Stimulated activated CD4-positive, alpha-beta T cell treated with anti-CD3 and anti-CD28 coated beads, Interleukin-12 subunit alpha, Interleukin-12 subunit beta, amount 100 ng/mL, for 4 hours (primary cell): Measurements from ENCODE around the gene CCDC152.

Source experiments
- DNase-seq: peaks from one replicate; pipeline ENCODE4 v3.0.0-alpha.2; 2020

CCDC152 gene

DNA sequence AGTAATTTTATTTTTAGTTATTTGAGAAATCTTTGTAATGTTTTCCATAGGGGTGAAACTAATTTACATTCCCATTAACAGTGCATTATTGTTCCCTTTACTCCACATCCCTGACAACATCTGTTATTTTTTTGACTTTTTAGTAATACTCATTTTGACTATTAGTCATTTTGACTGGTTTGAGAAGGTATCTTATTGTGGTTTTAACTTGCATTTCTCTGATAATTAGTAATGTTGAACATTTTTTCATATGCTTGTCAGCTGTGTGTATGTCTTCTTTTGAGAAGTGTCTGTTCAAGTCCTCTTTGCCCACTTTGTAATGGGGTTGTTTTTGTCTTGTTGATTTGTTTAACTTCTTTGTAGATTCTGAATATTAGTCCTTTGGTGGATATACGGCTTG lies 27.5 kb downstream of the CCDC152 start:
- no peak for DNase-seq

DNA sequence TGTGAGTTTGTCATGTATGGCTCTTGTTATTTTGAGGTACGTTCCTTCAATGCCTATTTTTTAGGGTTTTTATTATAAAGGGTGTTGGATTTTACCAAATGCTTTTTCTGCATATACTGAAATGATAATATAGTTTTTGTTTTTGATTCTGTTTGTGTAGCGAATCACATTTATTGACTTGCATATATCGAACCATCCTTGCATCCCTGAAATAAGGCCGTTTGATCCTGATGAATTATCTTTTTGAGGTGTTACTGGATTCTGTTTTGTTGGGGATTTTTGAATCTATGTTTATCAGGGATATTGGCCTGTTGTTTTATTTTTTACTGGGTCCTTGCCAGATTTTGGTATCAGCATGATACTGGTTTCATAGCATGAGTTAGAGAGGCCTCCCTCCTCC lies 29.1 kb downstream of the CCDC152 start:
- DNase-seq = no peak

DNA sequence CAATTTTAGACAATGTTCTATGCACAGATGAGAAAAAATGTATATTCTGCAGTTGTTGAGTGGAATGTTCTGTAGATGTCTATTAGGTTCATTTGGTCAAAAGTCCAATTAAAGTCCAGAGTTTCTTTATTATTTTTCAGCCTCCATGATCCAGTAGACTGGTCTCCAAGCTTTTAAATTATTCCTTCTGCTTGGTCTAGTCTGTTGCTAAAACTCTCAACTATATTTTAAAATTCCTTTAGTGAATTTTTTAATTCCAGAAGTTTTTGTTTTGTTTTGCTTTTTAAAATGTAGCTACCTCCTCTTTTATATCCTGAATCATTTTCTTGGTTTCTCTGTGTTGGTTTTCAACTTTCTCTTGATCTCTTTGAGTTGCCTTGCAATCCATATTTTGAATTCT lies 30.5 kb downstream of the CCDC152 start:
- DNase-seq = no peak

DNA sequence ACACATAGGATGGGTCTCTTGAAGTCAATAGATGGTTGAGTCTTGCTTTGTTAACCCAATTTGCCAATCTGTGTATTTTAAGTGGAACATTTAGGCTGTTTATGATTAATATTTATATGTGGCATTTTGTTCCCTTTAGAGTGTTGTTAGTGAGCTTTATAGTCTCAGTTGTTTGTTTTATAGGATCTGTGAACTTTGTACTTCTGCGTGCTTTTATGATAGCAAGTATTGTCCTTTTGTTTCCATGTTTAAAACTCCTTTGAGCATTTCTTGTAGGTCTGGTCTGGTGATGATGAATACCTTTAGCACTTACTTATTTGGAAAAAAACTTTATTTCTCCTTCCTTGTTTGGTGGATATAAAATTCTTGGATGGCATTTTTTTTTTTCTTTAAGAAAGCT lies 31.2 kb downstream of the CCDC152 start:
- no peak for DNase-seq

DNA sequence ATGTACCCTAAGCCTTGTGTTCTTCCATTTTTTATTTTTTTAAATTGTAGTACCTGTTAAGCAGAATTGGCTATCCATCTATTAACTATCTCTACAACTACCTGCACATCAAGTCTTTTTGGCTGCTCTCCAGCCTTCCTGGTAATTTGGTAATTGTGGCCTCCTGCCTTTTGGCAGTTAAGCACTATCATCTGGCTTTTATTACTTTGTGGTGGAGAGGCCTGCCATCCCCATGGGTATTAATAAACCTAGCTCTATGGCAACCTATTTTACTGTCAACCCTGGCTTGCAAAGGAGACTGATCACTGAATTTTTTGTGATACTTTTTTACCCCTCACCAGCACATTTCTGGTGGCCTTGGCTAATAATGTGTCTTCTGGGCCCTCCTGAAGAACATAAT lies 34.5 kb downstream of the CCDC152 start:
- DNase-seq = no peak

DNA sequence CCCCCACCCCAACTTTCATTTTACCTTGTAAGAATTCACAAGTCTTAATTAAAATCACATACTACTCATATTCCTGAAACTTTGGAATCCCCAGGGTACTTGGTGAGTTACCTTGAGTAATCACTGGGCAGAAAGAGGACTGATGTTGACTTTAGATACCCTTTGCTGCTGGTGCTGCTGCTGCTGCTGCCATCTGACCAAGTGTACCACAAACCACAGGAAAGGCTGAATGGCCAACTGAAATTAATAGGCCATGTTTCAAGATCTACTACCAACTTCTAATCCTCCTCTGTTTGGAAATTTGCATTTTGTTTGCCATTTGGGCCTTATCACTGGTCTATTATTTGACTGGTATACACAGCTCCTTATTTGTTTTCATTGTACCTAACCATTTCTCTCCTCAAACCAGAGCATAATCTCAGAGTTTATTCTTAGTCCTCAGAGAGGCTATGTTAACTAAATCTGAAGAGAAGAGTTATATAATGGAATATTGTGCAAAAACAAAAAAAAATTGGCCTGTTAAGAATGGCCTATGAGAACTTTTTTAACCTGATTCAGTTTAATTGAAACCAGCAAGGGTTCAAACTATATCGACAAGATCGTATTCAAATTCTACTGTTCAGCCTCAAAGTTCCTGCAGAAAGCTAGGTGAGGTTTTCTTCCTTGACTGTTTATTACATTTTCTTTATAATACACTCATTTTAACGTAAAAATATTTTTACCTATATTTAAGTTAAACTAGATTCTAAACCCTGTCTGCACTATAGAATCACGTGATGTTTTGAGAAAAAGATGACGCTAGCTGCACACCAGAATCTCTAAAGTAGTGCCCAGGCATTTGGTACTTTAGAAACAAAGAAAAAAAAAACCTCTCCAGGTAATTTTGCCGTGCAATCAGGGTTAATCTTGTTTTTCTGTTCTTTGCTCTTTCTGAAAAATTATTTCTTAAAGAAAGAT lies 41.9 kb downstream of the CCDC152 start:
- no peak for DNase-seq

DNA sequence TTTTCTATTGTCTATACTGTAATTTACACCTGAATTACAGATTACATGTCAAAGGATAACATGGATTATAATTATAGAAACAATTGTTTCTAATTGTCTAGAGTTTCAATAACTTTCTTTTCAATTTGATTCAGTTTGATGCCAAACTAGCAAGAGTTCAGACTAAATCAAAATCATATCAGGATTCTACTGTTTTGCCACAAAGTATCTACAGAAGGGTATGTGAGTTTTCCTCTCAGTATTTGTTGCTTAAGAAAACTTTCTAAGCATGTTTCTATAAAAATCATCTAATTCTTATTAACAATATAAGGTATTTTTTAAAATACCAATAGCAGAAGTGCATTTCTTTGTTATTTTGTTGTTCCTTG lies 42.6 kb downstream of the CCDC152 start:
- DNase-seq = no peak

DNA sequence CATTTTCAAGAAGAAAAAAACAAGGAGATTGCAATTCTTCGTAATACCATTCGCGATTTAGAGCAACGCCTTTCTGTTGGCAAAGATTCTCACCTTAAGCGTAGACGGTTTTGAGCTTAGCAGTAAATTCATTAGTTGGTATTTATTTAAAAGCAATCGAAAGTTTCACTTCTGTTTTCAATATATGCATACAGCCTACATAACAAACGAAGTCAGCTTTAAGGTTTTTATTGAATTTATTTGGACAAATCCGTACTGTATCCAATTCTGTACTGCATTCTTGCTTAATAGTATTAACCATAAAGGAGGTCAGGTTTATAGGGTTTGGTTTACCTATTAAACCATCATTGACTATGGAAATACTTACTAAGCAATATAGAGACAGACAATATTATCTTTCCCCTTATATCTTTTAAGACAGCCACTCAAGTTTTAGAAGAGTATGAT lies 43.1 kb downstream of the CCDC152 start:
- DNase-seq = no peak

DNA sequence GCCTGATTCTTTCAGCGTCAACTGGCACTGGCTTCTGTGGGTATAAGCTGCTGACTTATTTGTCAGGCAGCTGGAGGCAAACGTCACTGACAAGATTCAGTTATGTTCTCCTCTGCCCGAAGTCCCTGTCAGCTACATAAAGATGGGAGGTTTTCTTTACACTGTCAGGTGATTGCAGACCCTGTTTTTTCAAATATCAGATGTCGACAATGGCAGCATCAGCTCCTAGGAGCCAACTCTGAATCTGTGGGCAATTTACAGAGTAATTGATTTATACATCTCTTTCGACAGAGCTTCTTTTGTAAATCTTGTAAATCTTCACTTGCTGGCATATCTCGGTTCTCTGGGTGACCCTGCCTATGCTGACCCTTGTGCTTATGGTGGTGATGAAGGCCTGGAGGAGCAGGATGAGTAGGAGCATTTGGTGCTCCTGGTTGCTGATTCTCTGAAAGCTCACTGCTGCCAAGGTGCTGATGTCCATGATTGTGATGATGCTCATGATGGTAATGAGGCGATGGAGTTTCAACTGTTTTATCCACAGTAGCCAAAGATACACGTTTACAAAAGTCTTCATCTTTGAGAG lies 44.2 kb downstream of the CCDC152 start:
- no peak for DNase-seq

DNA sequence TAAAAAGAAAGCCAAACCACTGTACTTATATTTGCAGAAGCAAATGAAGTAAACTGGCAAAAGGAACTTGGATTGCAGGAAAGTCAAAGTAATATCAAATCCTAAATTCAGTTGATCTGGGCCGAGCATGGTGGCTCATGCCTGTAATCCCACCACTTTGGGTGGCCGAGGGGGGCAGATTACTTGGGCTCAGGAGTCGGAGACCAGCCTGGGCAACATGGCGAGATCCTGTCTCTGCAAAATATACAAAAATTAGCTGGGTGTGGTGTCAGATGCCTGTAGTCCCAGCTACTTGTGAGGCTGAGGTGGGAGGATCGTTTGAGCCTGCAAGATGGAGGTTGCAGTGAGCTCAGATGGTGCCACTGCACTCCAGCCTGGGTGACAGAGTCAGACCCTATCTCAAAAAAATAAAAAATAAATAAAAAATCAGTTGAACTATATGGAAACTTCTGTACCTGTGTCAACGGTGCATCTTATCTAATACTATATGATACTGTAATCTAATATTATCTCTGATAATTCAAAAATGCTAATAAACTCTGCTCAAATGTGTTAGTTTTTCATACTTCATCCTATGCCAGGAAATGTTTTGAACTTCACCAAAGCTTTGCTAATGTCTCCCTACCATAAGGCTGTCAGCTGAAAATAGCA lies 45.0 kb downstream of the CCDC152 start:
- no peak for DNase-seq

DNA sequence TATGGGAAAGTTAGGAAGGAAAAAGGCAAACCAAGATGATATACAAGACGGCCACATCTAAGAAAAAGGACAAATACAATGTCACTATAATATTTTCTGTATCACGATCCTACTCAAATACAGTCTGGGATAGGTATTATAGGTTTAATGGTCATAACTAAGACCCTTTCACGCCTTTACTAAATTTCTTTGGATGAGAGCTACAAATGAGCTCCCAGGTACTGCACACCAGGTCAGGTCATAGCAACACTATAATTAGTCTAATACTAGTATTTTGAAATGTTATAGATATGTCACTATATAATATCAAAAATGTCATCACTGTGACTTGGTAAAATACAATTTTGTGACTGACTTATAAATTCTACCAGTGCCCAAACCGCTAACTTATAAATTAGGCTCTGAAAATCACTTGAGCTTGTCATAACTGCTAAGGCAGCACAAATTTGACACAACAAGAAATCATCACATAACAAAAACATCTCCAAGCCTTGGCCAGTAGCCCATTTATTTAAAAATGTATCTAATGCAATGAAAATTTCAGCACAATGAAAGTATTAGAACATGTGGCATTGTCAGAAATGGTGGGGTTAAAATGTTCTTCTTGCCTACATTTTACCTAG lies 48.2 kb downstream of the CCDC152 start:
- DNase-seq = no peak

DNA sequence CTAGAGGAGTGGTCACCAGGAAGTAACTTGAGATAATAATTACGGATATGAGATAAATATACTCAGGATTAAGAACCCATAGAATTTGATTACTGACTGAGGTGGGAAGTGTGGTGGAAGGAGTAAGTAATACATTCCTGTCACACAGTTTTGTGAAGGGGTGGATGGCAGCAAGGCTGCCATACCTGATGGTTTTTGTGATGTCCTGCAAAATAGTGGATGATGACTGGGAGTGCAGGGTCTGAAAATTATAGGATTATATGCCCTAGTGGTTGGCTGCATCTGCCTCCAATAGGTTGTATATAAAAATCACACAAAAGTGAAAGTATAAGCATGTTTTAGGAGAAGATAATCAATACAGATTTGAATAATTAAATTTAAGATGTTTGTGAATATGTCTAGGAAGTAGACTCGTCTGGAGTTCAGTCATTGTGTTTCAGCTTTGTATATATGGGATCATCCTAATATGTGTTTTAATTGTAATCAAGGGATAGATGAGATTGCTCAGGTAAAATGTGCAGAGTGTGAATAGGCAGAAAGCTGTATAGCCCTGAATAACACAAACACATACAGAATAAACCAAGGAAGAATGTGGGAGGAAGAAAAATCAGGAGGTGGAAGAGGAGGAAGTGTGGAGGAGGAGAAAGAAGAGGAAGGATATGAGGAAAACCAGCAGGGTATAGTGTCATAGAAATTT lies 49.5 kb downstream of the CCDC152 start:
- DNase-seq = no peak

DNA sequence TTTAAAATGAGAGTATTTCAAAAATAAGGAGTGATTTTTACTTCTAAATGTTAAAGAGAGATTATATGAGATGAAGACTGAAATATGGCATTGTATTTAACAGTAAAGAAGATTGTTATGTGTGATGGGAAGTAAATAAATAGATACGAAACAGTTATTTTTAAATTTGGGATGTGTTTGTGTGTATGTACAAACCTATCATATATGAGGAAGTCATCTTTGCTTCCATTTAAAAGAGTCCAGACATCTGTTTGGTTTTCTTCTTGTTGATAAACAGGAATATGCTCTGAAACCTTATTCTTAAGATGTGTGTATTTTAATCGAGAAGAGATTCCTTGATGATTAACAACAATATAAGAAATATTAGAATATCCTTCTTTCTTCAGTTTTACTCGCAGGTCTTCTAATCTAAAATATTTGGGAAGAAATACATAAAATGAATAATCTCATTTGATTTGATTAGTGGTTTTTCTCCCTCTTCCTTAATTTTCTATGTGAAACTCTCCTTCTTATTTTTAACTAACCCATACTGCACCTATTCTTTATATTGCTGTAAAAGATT lies 50.2 kb downstream of the CCDC152 start:
- DNase-seq = no peak

DNA sequence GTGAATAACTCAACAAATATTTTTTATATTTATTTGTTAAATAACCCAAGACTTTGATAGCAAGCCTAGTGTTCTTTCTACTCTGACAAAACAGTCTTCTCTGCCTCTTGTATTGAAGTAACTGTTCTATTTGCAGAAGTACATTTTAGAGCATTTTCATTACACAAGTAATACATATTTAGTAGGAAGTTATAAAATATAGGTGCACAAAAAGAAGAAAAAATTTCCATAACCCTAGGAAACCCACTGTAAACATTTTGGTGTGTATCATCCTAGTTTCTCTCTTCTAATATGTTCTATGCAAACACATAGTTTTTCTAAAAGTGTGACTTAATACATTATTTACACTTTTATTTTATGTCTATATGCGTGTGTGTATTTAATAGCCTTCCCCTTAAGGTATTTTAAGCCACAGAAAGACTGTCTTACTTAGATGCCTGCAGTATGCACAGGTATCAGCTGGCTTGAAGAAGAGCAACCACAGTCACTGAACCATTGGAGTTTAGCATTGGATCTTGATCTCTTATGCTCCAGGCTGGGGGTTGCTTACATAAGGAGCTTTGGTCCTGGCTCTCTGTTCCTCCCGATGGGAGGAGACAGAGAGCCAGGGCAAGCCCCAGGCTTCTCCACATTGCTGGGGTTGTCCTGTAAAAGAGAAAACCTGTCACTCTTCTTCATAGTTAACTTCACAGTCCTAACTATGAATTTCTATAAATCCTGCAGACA lies 51.3 kb downstream of the CCDC152 start:
- no peak for DNase-seq

DNA sequence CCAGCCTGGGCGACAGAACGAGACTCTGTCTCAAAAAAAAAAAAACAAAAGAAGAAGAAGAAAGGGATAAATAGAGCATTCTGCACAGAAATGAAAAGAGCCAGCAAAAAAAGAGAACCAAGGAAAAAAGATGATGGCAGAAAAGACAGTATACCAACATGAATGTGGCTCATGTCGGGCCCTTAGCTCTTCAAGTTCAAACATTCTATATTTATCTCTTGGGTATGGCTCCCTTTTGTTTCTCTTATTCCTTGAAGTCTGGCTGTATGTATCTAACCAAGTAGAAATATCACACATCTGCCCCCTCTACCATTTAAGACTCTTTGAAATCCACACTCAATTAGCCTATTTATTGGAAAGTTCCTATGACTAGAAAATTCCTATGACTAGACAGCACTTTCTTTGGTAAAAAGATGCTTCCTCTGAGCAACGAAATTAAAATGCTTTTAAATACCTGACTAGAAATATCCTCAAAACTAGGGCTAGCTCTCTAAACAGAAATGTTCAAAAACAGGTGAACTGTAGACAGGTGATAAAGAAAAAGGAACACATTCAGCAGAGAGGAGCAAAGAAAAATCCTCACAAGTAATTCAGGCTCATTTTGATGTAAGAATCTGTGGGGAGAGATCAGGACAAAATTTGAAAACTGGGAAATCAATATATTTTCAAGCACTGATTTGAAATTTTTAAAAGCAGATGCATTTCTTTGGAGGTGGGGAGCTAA lies 52.4 kb downstream of the CCDC152 start:
- DNase-seq = no peak

DNA sequence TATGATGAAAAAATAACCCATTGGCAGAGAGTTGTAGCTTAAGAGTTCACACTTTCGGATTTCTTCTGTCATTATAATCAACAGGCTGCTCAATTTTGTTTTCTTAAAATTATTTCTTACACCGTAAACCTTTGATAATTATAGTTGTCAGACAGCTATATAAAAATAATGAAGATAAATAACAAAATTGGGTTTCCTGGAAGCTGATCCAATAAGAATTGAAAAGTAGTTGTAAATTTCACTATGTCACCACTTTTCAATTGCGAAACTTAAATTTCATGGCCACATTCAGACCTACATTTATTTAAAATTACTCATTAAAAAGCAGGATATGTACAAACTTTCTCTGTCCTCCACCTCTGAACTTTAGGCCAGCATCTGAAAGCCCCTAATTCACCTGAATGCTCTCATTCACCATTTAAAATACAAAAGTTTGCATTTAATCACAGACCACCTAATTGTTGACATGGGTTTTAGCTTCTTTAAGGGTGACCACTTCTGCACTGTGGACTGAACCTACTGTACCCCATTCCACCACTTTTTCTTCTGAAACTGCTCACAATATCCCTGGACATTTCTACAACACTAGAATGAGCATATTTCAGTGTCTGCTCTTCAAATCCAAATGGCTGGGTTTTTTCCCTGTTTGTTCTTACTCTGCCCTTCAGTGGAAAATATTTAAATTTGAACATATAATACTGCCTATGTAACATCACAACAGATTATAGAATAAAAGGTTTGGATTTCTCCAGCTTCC lies 54.4 kb downstream of the CCDC152 start:
- no peak for DNase-seq

DNA sequence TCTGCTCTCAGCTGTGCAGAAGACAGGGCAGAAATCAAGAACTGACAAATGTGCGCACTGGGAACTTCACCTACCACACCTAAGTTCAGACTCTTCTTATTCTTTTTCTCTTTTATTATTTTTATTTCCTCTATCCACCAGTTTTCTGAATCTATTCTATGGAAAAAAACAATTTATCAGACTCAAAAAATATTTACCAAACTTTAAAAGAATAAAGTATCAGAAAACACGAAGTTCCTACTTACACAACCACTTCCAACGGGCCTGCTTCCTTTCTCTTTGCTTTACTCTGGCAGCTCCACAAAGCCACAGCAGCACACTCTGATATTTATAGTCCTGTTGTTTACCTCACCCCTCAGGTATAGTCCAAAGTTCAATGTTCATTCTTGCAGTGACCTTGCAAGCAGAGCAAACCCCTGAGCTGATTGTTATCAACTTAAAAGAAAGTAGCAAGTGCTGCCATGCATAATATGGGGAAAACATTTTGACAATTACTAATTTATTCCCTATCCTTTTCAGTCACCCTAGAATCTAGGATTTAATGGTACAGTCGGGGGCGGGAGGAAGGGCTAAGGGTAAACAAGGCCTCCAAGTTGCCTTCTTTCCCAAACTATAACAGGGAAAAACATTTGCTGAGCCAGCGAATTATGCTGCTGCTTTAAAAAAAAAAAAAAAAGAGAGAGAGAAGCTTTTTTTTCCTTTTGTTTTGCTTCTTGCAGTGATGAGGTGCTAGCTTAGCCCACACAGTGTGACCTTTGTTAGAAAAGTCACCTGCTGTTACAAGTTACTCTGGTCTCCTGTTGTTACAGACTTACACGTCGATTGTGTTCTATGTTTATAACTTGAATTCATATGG lies 55.2 kb downstream of the CCDC152 start, which contains the start of gene SELENOP:
Gene SELENOP, minus strand, starts transcription at position 302 of the 856 bp plus-strand sequence. CDS start 3,539 bp downstream, outside the sequence.
- DNase-seq = no peak

DNA sequence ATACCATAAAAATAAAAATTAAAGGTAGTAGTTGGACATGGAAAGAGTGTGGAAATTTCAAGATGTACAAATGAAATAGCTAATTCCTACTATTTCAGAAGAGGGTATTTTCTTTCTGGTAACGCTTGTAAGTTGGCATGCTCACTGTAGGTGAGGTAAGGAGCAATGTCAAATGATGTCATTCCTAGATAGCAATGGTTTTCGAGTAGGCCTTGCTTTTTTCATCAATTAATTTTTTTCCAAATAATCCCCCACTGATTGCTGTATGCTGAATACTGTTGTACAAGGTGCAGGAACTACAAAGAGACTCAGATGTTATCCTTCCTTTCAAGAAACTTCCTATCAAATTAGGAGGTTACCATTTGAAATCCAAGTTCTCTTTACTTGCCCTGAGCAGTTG lies 56.0 kb downstream of the CCDC152 start:
- no peak for DNase-seq

DNA sequence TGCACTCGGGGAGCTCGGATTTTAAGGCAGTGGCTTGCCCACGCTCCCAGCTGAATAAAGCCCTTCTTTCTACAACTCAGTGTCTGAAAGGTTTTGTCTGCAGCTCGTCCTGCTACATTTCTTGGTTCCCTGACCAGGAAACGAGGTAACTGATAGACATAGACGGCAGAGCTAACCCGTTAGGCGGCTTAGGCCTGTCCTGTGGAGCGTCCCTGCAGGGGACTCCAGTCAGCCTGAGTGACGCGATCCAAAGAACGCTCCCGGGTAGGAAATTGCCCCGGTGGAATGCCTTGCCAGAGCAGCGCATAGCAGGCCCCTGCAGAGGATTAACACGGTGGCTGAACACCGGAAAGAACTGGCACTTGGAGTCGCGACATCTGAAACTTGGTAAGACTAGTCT lies 56.9 kb downstream of the CCDC152 start:
- no peak for DNase-seq
